Measurements from ENCODE around the gene SNCAIP.

Gene SNCAIP

GRCh38 chr5:122400341-122400740, 88.3 kb downstream of the SNCAIP start:
- H3K27ac ChIP-seq: no peak overlapping the region

GRCh38 chr5:122400938-122401337, 88.9 kb downstream of the SNCAIP start:
- H3K27ac ChIP-seq: no peak overlapping the region
- no peak for TF ChIP-seq CTCF (conservative IDR thresholded peaks at IDR 0.05)

More at GRCh38 chr5:122400341-122400740, 88.3 kb downstream of the SNCAIP start:
- TF ChIP-seq CTCF (conservative IDR thresholded peaks at IDR 0.05): no peak

- TF ChIP-seq CTCF (conservative IDR thresholded peaks at IDR 0.05): no peak
- H3K27ac ChIP-seq: no peak overlapping the region
Observed at GRCh38 chr5:122401976-122402725, 90.1 kb downstream of the SNCAIP start.

GRCh38 chr5:122402955-122403685, 91.1 kb downstream of the SNCAIP start:
- no peak for TF ChIP-seq CTCF (conservative IDR thresholded peaks at IDR 0.05)
- H3K27ac ChIP-seq: no peak overlapping the region

GRCh38 chr5:122404018-122404417, 92.0 kb downstream of the SNCAIP start:
- TF ChIP-seq CTCF (conservative IDR thresholded peaks at IDR 0.05): no peak
- H3K27ac ChIP-seq: no peak overlapping the region

GRCh38 chr5:122404653-122405362, 92.8 kb downstream of the SNCAIP start:
- no peak overlapping the region for H3K27ac ChIP-seq
- no peak for TF ChIP-seq CTCF (conservative IDR thresholded peaks at IDR 0.05)

- no peak for TF ChIP-seq CTCF (conservative IDR thresholded peaks at IDR 0.05)
- H3K27ac ChIP-seq: no peak overlapping the region
Observed at GRCh38 chr5:122405751-122406150, 93.7 kb downstream of the SNCAIP start.
